Gastroesophageal sphincter (tissue), 3 donors: ENCODE data around the gene COL18A1.

Experiments used
- EP300 ChIP-seq: sonication (generic); formaldehyde crosslinking; IDR thresholded peaks from one replicate; pipeline ENCODE4 v1.6.1; 2017; ENCODE audit warnings: antibody characterized with exemption, mild to moderate bottlenecking
- POLR2A ChIP-seq, 2 donors: fragments of 450-650 bp; IDR thresholded peaks; one replicate each; pipeline ENCODE4 v1.6.1; 2017; ENCODE audit warnings: antibody characterized with exemption in 2 of 2, mild to moderate bottlenecking in 2 of 2, moderate library complexity in 1 of 2
- POLR2AphosphoS5 ChIP-seq: sonication (generic); formaldehyde crosslinking; IDR thresholded peaks from one replicate; pipeline ENCODE4 v1.6.1; 2017; ENCODE audit warnings: antibody characterized with exemption
- TF ChIP-seq, protein P1 (sequence below), 4 experiments: fragments of 200-600 bp in 2 of 4; fragments of 450-650 bp in 2 of 4; sonication (generic) in 1 of 4; IDR thresholded peaks; one replicate each; pipeline ENCODE4 v1.5.1; 2017 to 2019; ENCODE audit warnings: antibody characterized with exemption in 4 of 4, mild to moderate bottlenecking in 2 of 4, moderate library complexity in 2 of 4

DNA sequence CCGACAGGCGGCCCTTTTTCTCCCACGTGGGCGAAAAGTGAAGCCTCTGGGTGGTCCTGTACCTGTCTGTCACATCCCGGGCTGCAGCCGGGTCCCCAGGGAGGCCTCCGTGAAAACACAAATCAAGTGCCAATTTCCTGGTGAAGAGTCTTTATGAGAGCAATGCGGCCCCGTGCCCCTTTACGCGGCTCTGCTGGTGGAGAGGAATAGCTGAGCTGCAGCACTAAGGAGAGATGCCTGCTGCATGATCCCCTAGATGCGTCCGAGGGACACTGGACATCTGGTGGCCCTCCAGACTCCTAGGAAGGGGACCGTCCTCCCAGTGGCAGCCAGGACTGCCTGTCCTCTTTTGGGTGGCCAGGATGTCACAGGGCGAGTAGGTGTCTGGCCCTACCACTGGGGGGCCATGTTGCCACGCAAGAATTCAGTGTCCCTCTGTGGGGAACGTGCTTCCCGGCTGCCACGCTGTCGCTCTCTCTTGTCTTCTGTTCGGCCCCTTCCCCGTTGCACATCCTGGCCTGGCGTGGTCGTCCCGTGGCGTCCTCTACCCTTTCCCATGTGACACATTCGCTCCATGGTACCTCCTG, 38.7 kb downstream of the COL18A1 start:
- no peak for TF ChIP-seq POLR2A (IDR thresholded peaks at IDR 0.05)
- TF ChIP-seq, protein P1, sequence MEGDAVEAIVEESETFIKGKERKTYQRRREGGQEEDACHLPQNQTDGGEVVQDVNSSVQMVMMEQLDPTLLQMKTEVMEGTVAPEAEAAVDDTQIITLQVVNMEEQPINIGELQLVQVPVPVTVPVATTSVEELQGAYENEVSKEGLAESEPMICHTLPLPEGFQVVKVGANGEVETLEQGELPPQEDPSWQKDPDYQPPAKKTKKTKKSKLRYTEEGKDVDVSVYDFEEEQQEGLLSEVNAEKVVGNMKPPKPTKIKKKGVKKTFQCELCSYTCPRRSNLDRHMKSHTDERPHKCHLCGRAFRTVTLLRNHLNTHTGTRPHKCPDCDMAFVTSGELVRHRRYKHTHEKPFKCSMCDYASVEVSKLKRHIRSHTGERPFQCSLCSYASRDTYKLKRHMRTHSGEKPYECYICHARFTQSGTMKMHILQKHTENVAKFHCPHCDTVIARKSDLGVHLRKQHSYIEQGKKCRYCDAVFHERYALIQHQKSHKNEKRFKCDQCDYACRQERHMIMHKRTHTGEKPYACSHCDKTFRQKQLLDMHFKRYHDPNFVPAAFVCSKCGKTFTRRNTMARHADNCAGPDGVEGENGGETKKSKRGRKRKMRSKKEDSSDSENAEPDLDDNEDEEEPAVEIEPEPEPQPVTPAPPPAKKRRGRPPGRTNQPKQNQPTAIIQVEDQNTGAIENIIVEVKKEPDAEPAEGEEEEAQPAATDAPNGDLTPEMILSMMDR (IDR thresholded peaks at IDR 0.05) = no peak
- TF ChIP-seq EP300 = no peak
- TF ChIP-seq POLR2AphosphoS5 = no peak
